K562 (cell line): ENCODE results near the gene ANKS1B. TPM values are rescaled to one million over a fixed set of nuclear protein-coding genes. Genes with fewer than 3 reads are reported as not detected.

Experiments used
- CTCF ChIP-seq, 3 experiments: IDR thresholded peaks in 2 of 3; conservative IDR thresholded peaks in 1 of 3; 2 replicates each; pipeline ENCODE4 v1.5.1; 2011 to 2012; ENCODE audit warnings: low read length in 3 of 3, mild to moderate bottlenecking in 3 of 3, control low read depth in 2 of 3, improper control_type of control experiment in 1 of 3, inconsistent platforms in 1 of 3, low read depth in 1 of 3, mixed read lengths in 1 of 3, moderate library complexity in 1 of 3; ENCODE audit not compliant: insufficient read depth in 2 of 3
- DEAF1 ChIP-seq: fragments of 450-650 bp; formaldehyde crosslinking; IDR thresholded peaks from 2 replicates; pipeline ENCODE4 v1.4.0; 2020; ENCODE audit warnings: mild to moderate bottlenecking, moderate library complexity
- RAD21 ChIP-seq, 2 experiments: fragments of 250-450 bp in 1 of 2; fragments of 450-650 bp in 1 of 2; sonication (Bioruptor Pico) in 1 of 2; formaldehyde crosslinking in 1 of 2; IDR thresholded peaks in 1 of 2; conservative IDR thresholded peaks in 1 of 2; 2 replicates each; pipeline versions ENCODE4 v1.4.0 to v1.8.0; 2020 to 2022; ENCODE audit warnings: mild to moderate bottlenecking in 2 of 2, moderate library complexity in 1 of 2
- SMC3 ChIP-seq: conservative IDR thresholded peaks from 2 replicates; pipeline ENCODE4 v1.6.1; 2011; ENCODE audit warnings: low read depth, low read length, improper control_type of control experiment; ENCODE audit not compliant: insufficient read depth
- ZBTB5 ChIP-seq: fragments of 450-650 bp; IDR thresholded peaks from 2 replicates; pipeline ENCODE4 v1.6.1; 2017; ENCODE audit warnings: antibody characterized with exemption
- polyA plus RNA-seq, 8 experiments: library from polyadenylated mRNA; depleted of rRNA in 4 of 8; stranded (reverse) in 5 of 8; unstranded in 3 of 8; fragments of >200 nt; fragmentation: Nextera tagmentation in 2 of 8; fragmentation: Illumina TruSeq in 1 of 8; extraction: Ambion mirVana in 2 of 8; extraction: Trizol in 1 of 8; gene quantifications; 2 replicates each; pipeline versions ENCODE4 v1.2.1 to v1.2.3, GENCODE V29; 2011 to 2014; ENCODE audit warnings: inconsistent platforms in 1 of 8, missing spikeins in 1 of 8
- total RNA-seq, 7 experiments: library from RNA; depleted of rRNA in 6 of 7; stranded (reverse); fragments of >200 nt in 6 of 7; fragmentation: Illumina TruSeq in 2 of 7; extraction: Trizol in 2 of 7; gene quantifications; 2 replicates each; pipeline versions ENCODE4 v1.2.1 to v1.2.3, GENCODE V29; 2011 to 2021; ENCODE audit warnings: low replicate concordance in 1 of 7

ANKS1B gene
- total and polyA plus RNA-seq, 9 of the 15 experiments (the other 6 are each of a cell fraction or from before 2014, with no cell fraction given) = 0.04 to 0.47 (median 0.28) TPM; not detected in 4

- TF ChIP-seq DEAF1 = peak; percentile 66
- TF ChIP-seq RAD21 (CRISPR knock-in tag; conservative IDR thresholded peaks at IDR 0.05 in 1 of 2, IDR thresholded peaks at IDR 0.05 in 1 of 2) = peak; percentile 78 to 91
- peak; percentile 38 for TF ChIP-seq SMC3
- no peak for TF ChIP-seq ZBTB5
- TF ChIP-seq CTCF (IDR thresholded peaks at IDR 0.05 in 2 of 3, conservative IDR thresholded peaks at IDR 0.05 in 1 of 3; ENCODE audit: insufficient read depth in 2 of 3, low read depth in 1 of 3, low read length in 3 of 3) = peak; percentile 44 to 80 (median 44); a peak in 4 of 6 replicates
Observed at GRCh38 chr12:98998697-98999299, 985.9 kb downstream of the ANKS1B start (continued).
